OCI-LY3 (cell line): ENCODE measurements around the gene BIRC5.
A peak's percentile ranks its signal among the peaks of the same experiment; 100 is the strongest.

ENCODE experiments used
- H2AFZ ChIP-seq: fragments of 200-600, 300-600 bp; shearing (Covaris generic); 2 replicates; pipeline ENCODE4 v1.6.0; 2014; ENCODE audit warnings: antibody characterized with exemption, low read depth, low read length
- H3K27ac ChIP-seq: fragments of 200-600, 300-600 bp; sonication (generic); 2 replicates; pipeline ENCODE4 v1.5.1; 2014; ENCODE audit warnings: mild to moderate bottlenecking, low read length, moderate library complexity, mixed read lengths
- H3K27me3 ChIP-seq: fragments of 200-600, 300-600 bp; sonication (generic); 2 replicates; pipeline ENCODE4 v1.6.1; 2014; ENCODE audit warnings: low read depth, low read length, mixed read lengths
- H3K36me3 ChIP-seq: fragments of 200-600, 300-600 bp; sonication (generic); replicated peaks from 2 replicates; pipeline ENCODE3; 2014; ENCODE audit warnings: low read depth, low read length, mixed read lengths
- H3K4me1 ChIP-seq: fragments of 300-600, 200-600 bp; sonication (generic); 2 replicates; pipeline ENCODE4 v1.6.1; 2014; ENCODE audit warnings: low read length, mixed read lengths
- H3K4me2 ChIP-seq: fragments of 200-600, 300-600 bp; sonication (generic); 2 replicates; pipeline ENCODE4 v1.6.1; 2014; ENCODE audit warnings: low read length, mixed read lengths
- H3K4me3 ChIP-seq: fragments of 300-600, 200-600 bp; sonication (generic); 2 replicates; pipeline ENCODE4 v1.5.1; 2014; ENCODE audit warnings: antibody characterized with exemption, mild to moderate bottlenecking, low read length, moderate library complexity
- H3K79me2 ChIP-seq: fragments of 300-600, 200-600 bp; shearing (Covaris generic); 2 replicates; pipeline ENCODE4 v1.6.1; 2014; ENCODE audit warnings: mild to moderate bottlenecking, low read length, mixed read lengths
- H3K9ac ChIP-seq: fragments of 300-600, 200-600 bp; shearing (Covaris generic); 2 replicates; pipeline ENCODE4 v1.6.0; 2014; ENCODE audit warnings: mild to moderate bottlenecking, low read length, moderate library complexity
- H3K9me3 ChIP-seq: fragments of 200-600, 300-600 bp; shearing (Covaris generic); 2 replicates; pipeline ENCODE4 v1.6.1; 2014; ENCODE audit warnings: low read length, mixed read lengths; ENCODE audit not compliant: insufficient read depth
- H4K20me1 ChIP-seq: fragments of 200-600, 300-600 bp; sonication (generic); 2 replicates; pipeline ENCODE4 v1.6.1; 2016; ENCODE audit warnings: low read length, mixed read lengths; ENCODE audit not compliant: insufficient read depth
- CTCF ChIP-seq: fragments of 200-600, 300-600 bp; sonication (generic); IDR thresholded peaks from 2 replicates; pipeline ENCODE4 v1.5.1; 2014; ENCODE audit warnings: antibody characterized with exemption, low read length, low read depth
- EZH2phosphoT487 ChIP-seq: fragments of 200-600 bp; shearing (Covaris generic); IDR thresholded peaks from 2 replicates; pipeline ENCODE4 v1.6.1; 2018; ENCODE audit warnings: antibody characterized with exemption, mixed run types, low read depth

The BIRC5 gene

GRCh38 chr17:78214706-78215061, 631 bp downstream of the BIRC5 start:
- H4K20me1 ChIP-seq, result no peaks in the 10 kb centered on the region
- H3K4me1 ChIP-seq, result peaks cover 11% of the 10 kb centered on the region
- no peaks in the 10 kb centered on the region for H3K27me3 ChIP-seq
- TF ChIP-seq EZH2phosphoT487 (no peak), CTCF (no peak)
- H2AFZ ChIP-seq, result peak overlapping the region; percentile 36; the same call in 1 of the 2 replicates
- H3K4me2 ChIP-seq, result peak overlapping the region; percentile 90
- peaks cover 22% of the 10 kb centered on the region for H3K36me3 ChIP-seq
- H3K27ac ChIP-seq, result peak overlapping the region; percentile 61
- H3K79me2 ChIP-seq, result peaks cover 27% of the 10 kb centered on the region
- no peaks in the 10 kb centered on the region for H3K9me3 ChIP-seq
- H3K9ac ChIP-seq, result peak overlapping the region; percentile 96
- H3K4me3 ChIP-seq, result peak overlapping the region; percentile 94

GRCh38 chr17:78219396-78220150, 5.5 kb downstream of the BIRC5 start:
- no peak overlapping the region for H3K9ac ChIP-seq
- H3K4me3 ChIP-seq, result no peak overlapping the region
- H3K4me2 ChIP-seq, result no peak overlapping the region
- H2AFZ ChIP-seq, result no peak overlapping the region
- H3K9me3 ChIP-seq, result no peaks in the 10 kb centered on the region
- TF ChIP-seq EZH2phosphoT487, result no peak
- no peak for TF ChIP-seq CTCF
- H3K4me1 ChIP-seq, result peaks cover 10% of the 10 kb centered on the region
- H3K27ac ChIP-seq, result no peak overlapping the region
- H4K20me1 ChIP-seq, result no peaks in the 10 kb centered on the region
- no peaks in the 10 kb centered on the region for H3K27me3 ChIP-seq
- H3K36me3 ChIP-seq, result peaks cover 51% of the 10 kb centered on the region
- H3K79me2 ChIP-seq, result peaks cover 22% of the 10 kb centered on the region

GRCh38 chr17:78223061-78223460, 9.0 kb downstream of the BIRC5 start:
- TF ChIP-seq EZH2phosphoT487, result no peak
- no peak for TF ChIP-seq CTCF
- no peak overlapping the region for H3K4me2 ChIP-seq
- no peaks in the 10 kb centered on the region for H3K79me2 ChIP-seq
- no peak overlapping the region for H3K9ac ChIP-seq
- H3K4me1 ChIP-seq, result peaks cover 9% of the 10 kb centered on the region
- no peak overlapping the region for H3K27ac ChIP-seq
- H3K9me3 ChIP-seq, result no peaks in the 10 kb centered on the region
- H4K20me1 ChIP-seq, result no peaks in the 10 kb centered on the region
- H3K36me3 ChIP-seq, result peaks cover 45% of the 10 kb centered on the region
- no peak overlapping the region for H3K4me3 ChIP-seq
- H3K27me3 ChIP-seq, result no peaks in the 10 kb centered on the region; the same call in 1 of the 2 replicates
- H2AFZ ChIP-seq, result no peak overlapping the region

- Histone ChIP-seq H3K4me2 (no peak overlapping the region), H3K9ac (no peak overlapping the region), H3K9me3 (no peaks in the 10 kb centered on the region), H3K4me3 (no peak overlapping the region), H2AFZ (no peak overlapping the region), H3K27ac (no peak overlapping the region), H4K20me1 (no peaks in the 10 kb centered on the region), H3K36me3 (peaks cover 45% of the 10 kb centered on the region), H3K27me3 (no peaks in the 10 kb centered on the region; the same call in 1 of the 2 replicates), H3K4me1 (peaks cover 9% of the 10 kb centered on the region), H3K79me2 (no peaks in the 10 kb centered on the region)
- TF ChIP-seq EZH2phosphoT487, result no peak
- TF ChIP-seq CTCF, result no peak
These were observed 9.7 kb downstream of the BIRC5 start for GRCh38 chr17:78223765-78224164.
